ENCODE data around the gene BCAS4. TPM values are rescaled to one million over a fixed set of nuclear protein-coding genes. Genes with fewer than 3 reads are reported as not detected.

The BCAS4 gene
- total RNA-seq, 4 donors from 2014 or later = 6.6 to 15.7 (median 13.1) TPM

DNA sequence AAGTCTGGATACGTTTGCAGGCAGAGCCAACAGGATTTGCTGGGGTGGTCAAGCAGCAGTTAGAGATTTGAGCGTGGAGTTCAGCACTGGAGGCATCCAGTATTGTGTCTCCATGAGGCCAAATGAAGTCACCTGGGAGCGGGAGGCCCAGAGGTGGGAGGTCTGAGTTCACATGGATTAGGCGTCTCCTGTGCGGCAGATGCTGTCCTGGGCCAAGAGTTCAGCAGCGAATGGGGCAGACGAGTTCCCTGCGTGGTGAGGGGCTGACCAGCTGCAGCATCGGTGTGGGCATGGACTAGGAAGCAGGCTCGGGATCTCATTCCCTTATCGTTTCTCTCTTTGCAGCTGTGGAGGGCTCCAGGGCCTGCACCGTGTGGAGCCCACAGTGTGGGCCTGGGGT is 66.2 kb downstream of the BCAS4 start:
- peaks cover 2 to 5% of the 10 kb centered on the region in 2 donors for H3K4me1 ChIP-seq
- no peaks in the 10 kb centered on the region for H3K36me3 ChIP-seq
- intact Hi-C loops (cut with DNase I) = no loop called here
- H3K9me3 ChIP-seq = no peaks in the 10 kb centered on the region
- no peaks in the 10 kb centered on the region for H3K27me3 ChIP-seq
- no peak overlapping the region for H3K27ac ChIP-seq
- no peak for DNase-seq
- WGBS, 2 donors = 84 to 91% methylated on average over 12 of the region's 12 CpGs
- H3K4me3 ChIP-seq (replicated peaks in 1 of 3) = no peak overlapping the region
- TF ChIP-seq, protein P1, sequence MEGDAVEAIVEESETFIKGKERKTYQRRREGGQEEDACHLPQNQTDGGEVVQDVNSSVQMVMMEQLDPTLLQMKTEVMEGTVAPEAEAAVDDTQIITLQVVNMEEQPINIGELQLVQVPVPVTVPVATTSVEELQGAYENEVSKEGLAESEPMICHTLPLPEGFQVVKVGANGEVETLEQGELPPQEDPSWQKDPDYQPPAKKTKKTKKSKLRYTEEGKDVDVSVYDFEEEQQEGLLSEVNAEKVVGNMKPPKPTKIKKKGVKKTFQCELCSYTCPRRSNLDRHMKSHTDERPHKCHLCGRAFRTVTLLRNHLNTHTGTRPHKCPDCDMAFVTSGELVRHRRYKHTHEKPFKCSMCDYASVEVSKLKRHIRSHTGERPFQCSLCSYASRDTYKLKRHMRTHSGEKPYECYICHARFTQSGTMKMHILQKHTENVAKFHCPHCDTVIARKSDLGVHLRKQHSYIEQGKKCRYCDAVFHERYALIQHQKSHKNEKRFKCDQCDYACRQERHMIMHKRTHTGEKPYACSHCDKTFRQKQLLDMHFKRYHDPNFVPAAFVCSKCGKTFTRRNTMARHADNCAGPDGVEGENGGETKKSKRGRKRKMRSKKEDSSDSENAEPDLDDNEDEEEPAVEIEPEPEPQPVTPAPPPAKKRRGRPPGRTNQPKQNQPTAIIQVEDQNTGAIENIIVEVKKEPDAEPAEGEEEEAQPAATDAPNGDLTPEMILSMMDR (IDR thresholded peaks at IDR 0.05) = no peak
- no peak for TF ChIP-seq POLR2A (IDR thresholded peaks at IDR 0.05)

DNA sequence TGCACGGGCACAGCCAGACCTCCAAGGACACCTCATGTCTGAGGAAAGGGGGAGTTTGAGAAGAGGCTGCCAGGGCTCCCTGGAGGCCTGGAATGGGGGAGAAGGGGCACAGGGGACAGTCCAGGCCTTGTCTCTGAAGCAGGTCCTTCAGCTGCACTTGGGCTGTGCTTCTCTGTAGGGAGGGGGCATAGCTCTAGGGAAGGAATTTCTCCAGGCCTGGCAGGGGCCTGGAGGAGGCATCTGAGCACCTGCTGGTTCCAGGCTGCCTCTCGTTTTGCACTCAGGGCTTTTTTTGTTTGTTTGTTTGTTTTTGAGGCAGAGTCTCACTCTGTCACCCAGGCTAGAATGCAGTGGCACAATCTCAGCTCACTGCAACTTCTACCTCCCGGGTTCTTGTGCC is 67.7 kb downstream of the BCAS4 start:
- intact Hi-C loops (cut with DNase I) = no loop called here
- Histone ChIP-seq H3K9me3 (no peaks in the 10 kb centered on the region), H3K4me3 (replicated peaks in 1 of 3) (no peak overlapping the region), H3K4me1 (no peaks in the 10 kb centered on the region), H3K27me3 (no peaks in the 10 kb centered on the region), H3K27ac (no peak overlapping the region), H3K36me3 (no peaks in the 10 kb centered on the region)
- TF ChIP-seq POLR2A (IDR thresholded peaks at IDR 0.05) = no peak
- TF ChIP-seq, protein P1 (IDR thresholded peaks at IDR 0.05) = no peak
- no peak for DNase-seq
- 80 to 83% methylated on average over 3 of the region's 3 CpGs for WGBS, 2 donors

DNA sequence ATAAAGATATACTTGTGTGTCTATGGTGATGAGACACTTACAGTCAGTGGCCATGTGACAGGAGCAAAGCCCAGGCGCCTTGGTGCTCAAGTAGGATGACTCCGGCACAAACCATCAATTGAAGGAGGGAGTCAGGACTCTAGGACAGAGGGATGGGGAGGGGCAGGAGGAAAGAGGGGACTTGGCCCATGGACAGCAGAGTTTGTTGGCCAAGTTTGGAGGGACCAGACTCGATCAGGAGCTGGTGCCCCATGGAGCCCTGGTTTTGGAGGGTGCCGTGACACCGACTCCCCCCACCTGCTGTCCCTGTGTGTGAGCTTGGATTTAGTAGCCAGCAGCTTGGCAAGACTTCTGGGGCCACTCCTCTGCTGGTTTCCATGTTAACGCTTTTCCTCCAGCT is 70.3 kb downstream of the BCAS4 start:
- WGBS, 2 donors = 89 to 90% methylated on average over 6 of the region's 6 CpGs
- no peak overlapping the region for H3K27ac ChIP-seq
- TF ChIP-seq, protein P1 (IDR thresholded peaks at IDR 0.05) = no peak
- TF ChIP-seq POLR2A (IDR thresholded peaks at IDR 0.05) = no peak
- intact Hi-C loops (cut with DNase I) = no loop called here
- H3K4me3 ChIP-seq (replicated peaks in 1 of 3) = no peak overlapping the region
- no peak for DNase-seq
- H3K4me1 ChIP-seq = no peaks in the 10 kb centered on the region
- H3K36me3 ChIP-seq = no peaks in the 10 kb centered on the region
- no peaks in the 10 kb centered on the region for H3K27me3 ChIP-seq
- H3K9me3 ChIP-seq = no peaks in the 10 kb centered on the region

DNA sequence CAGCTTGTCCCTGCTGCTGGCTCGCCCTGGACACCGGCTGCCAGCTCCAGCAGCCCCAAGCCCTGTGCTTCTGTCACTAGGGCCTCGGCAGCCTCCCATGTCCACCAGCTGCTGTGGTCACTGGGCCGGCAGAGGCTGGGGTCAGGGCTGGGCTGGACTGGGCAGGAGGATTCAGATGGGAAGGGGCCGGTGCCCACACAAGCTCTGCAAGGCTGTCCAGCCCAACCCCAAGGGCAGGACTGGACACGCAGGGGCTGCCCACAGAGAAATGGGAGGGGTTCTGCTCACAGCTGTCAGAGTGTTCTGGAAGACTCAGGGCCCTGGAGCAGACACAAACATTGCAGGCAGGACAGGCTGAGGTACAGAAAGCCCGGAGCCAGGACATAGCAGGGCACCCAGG is 70.7 kb downstream of the BCAS4 start:
- 86% methylated on average over 2 of the region's 7 CpGs; no CpG with 5 or more reads in 1 of the 2 donors for WGBS, 2 donors
- H3K9me3 ChIP-seq = no peaks in the 10 kb centered on the region
- TF ChIP-seq POLR2A (IDR thresholded peaks at IDR 0.05) = no peak
- TF ChIP-seq, protein P1 (IDR thresholded peaks at IDR 0.05) = no peak
- no peak overlapping the region for H3K27ac ChIP-seq
- DNase-seq = no peak
- no peaks in the 10 kb centered on the region for H3K36me3 ChIP-seq
- intact Hi-C loops (cut with DNase I) = no loop called here
- no peaks in the 10 kb centered on the region for H3K27me3 ChIP-seq
- H3K4me3 ChIP-seq (replicated peaks in 1 of 3) = no peak overlapping the region
- H3K4me1 ChIP-seq = no peaks in the 10 kb centered on the region

DNA sequence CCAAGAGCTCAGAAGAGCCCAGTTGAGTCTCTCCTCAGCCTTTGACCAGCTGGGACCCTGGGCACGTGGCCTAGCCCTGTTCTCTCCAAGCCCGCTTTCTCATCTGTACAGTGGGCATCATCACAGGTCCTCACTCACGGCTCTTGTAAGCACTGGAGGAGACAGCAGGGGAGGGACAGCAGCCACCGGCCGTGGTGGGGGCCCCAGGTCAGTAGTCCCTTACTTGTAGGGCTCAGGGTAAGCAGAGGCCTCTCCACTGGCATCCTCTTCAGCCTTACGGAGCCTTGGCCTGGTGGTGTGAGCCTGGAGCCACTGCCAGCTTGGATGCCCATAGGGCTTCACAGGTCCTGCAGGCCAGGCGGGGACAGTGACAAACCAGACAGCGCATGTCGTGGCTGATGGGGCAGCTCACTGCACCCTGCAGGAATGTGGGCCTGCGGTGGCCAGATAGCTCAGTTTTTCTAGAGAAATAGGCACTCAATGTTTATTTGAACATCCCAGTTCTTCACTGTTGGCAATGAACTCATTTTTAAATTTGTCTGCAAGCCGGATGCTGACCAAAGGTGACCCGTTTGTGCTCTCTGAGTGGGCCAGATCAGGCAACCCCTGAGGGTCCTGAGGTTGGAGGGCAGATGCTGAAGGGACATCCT is 71.3 kb downstream of the BCAS4 start:
- intact Hi-C loops (cut with DNase I) = no loop called here
- 84 to 91% methylated on average over 7 to 9 of the region's 12 CpGs for WGBS, 2 donors
- DNase-seq = no peak

More for the DNA sequence above, 71.3 kb downstream of the BCAS4 start:
- Histone ChIP-seq H3K9me3 (no peaks in the 10 kb centered on the region), H3K27ac (no peak overlapping the region), H3K27me3 (no peaks in the 10 kb centered on the region), H3K36me3 (no peaks in the 10 kb centered on the region), H3K4me3 (replicated peaks in 1 of 3) (no peak overlapping the region), H3K4me1 (no peaks in the 10 kb centered on the region)
- no peak for TF ChIP-seq POLR2A (IDR thresholded peaks at IDR 0.05)
- TF ChIP-seq, protein P1 (IDR thresholded peaks at IDR 0.05) = no peak

Data from thyroid gland (tissue), 4 donors.